ENCODE results near the gene HSPA12A.

GRCh38 chr10:116702165-116702564, 40.2 kb downstream of the HSPA12A start:
- TF ChIP-seq, protein P1, sequence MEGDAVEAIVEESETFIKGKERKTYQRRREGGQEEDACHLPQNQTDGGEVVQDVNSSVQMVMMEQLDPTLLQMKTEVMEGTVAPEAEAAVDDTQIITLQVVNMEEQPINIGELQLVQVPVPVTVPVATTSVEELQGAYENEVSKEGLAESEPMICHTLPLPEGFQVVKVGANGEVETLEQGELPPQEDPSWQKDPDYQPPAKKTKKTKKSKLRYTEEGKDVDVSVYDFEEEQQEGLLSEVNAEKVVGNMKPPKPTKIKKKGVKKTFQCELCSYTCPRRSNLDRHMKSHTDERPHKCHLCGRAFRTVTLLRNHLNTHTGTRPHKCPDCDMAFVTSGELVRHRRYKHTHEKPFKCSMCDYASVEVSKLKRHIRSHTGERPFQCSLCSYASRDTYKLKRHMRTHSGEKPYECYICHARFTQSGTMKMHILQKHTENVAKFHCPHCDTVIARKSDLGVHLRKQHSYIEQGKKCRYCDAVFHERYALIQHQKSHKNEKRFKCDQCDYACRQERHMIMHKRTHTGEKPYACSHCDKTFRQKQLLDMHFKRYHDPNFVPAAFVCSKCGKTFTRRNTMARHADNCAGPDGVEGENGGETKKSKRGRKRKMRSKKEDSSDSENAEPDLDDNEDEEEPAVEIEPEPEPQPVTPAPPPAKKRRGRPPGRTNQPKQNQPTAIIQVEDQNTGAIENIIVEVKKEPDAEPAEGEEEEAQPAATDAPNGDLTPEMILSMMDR (tag by site-specific recombination; IDR thresholded peaks at IDR 0.05): no peak
- no peak for TF ChIP-seq ZNF785 (tag by site-specific recombination; IDR thresholded peaks at IDR 0.05)

Measured in HEK293 (cell line).